ENCODE results near the gene APOC3. TPM values are rescaled to one million over a fixed set of nuclear protein-coding genes. Genes with fewer than 3 reads are reported as not detected.
"Not testable (repeated sequence)": the region's sequence is repeated elsewhere in the genome, so short reads cannot be mapped to it uniquely, and the experiment has no call there.

The APOC3 gene
- total RNA-seq, 1 donor from 2014 or later, result not detected

DNA sequence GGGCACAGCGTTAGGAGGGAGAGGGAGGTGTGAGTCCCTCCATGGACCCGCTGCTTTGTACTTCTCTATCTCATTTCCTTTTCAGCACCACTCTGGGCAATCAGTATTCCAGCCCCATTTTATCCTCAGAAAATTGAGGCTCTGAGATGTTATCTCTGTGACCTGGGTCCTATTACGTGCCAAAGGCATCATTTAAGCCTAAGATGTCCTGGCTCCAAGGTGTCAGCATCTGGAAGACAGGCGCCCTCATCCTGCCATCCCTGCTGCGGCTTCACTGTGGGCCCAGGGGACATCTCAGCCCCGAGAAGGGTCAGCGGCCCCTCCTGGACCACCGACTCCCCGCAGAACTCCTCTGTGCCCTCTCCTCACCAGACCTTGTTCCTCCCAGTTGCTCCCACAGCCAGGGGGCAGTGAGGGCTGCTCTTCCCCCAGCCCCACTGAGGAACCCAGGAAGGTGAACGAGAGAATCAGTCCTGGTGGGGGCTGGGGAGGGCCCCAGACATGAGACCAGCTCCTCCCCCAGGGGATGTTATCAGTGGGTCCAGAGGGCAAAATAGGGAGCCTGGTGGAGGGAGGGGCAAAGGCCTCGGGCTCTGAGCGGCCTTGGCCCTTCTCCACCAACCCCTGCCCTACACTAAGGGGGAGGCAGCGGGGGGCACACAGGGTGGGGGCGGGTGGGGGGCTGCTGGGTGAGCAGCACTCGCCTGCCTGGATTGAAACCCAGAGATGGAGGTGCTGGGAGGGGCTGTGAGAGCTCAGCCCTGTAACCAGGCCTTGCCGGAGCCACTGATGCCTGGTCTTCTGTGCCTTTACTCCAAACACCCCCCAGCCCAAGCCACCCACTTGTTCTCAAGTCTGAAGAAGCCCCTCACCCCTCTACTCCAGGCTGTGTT, 829 bp upstream of the APOC3 start:
- Histone ChIP-seq H3K36me3 (ENCODE audit: control insufficient read depth in 3 of 3, insufficient read depth in 3 of 3, low read length in 3 of 3) (no peaks in the 10 kb centered on the region), H3K9me3 (ENCODE audit: control insufficient read depth in 3 of 3, low read length in 3 of 3) (no peaks in the 10 kb centered on the region), H3K9ac (ENCODE audit: low read depth in 1 of 3, low read length in 3 of 3) (no peak overlapping the region)

GRCh38 chr11:116830184-116830912, 641 bp downstream of the APOC3 start:
- Histone ChIP-seq H3K4me1 (ENCODE audit: control insufficient read depth in 3 of 3, insufficient read depth in 3 of 3, low read length in 3 of 3) (peaks cover 6 to 8% (median 7%) of the 10 kb centered on the region in 3 donors), H3K36me3 (ENCODE audit: control insufficient read depth in 3 of 3, insufficient read depth in 3 of 3, low read length in 3 of 3) (no peaks in the 10 kb centered on the region), H3K9ac (ENCODE audit: low read depth in 1 of 3, low read length in 3 of 3) (no peak overlapping the region), H3K27me3 (ENCODE audit: control insufficient read depth in 3 of 3, insufficient read depth in 3 of 3, low read length in 3 of 3) (peaks cover 0 to 2% (median 0%) of the 10 kb centered on the region in 3 donors), H3K4me3 (ENCODE audit: low read length in 3 of 3) (no peak overlapping the region), H3K27ac (ENCODE audit: low read depth, low read length) (no peak overlapping the region), H3K9me3 (ENCODE audit: control insufficient read depth in 3 of 3, low read length in 3 of 3) (no peaks in the 10 kb centered on the region)

More for the DNA sequence above, 829 bp upstream of the APOC3 start:
- no peak overlapping the region for H3K4me3 ChIP-seq (ENCODE audit: low read length in 3 of 3)
- no peaks in the 10 kb centered on the region for H3K4me1 ChIP-seq (ENCODE audit: control insufficient read depth in 3 of 3, insufficient read depth in 3 of 3, low read length in 3 of 3)
- H3K27me3 ChIP-seq (ENCODE audit: control insufficient read depth in 3 of 3, insufficient read depth in 3 of 3, low read length in 3 of 3), result peaks cover 0 to 2% (median 0%) of the 10 kb centered on the region in 3 donors
- H3K27ac ChIP-seq (ENCODE audit: low read depth, low read length), result no peak overlapping the region

- H3K27ac ChIP-seq (ENCODE audit: low read depth, low read length), result no peak overlapping the region
Observed at GRCh38 chr11:116831790-116832349, 2.2 kb downstream of the APOC3 start.

DNA sequence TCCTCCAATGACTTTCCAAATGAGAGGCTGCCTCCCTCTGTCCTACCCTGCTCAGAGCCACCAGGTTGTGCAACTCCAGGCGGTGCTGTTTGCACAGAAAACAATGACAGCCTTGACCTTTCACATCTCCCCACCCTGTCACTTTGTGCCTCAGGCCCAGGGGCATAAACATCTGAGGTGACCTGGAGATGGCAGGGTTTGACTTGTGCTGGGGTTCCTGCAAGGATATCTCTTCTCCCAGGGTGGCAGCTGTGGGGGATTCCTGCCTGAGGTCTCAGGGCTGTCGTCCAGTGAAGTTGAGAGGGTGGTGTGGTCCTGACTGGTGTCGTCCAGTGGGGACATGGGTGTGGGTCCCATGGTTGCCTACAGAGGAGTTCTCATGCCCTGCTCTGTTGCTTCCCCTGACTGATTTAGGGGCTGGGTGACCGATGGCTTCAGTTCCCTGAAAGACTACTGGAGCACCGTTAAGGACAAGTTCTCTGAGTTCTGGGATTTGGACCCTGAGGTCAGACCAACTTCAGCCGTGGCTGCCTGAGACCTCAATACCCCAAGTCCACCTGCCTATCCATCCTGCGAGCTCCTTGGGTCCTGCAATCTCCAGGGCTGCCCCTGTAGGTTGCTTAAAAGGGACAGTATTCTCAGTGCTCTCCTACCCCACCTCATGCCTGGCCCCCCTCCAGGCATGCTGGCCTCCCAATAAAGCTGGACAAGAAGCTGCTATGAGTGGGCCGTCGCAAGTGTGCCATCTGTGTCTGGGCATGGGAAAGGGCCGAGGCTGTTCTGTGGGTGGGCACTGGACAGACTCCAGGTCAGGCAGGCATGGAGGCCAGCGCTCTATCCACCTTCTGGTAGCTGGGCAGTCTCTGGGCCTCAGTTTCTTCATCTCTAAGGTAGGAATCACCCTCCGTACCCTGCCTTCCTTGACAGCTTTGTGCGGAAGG, 2.9 kb downstream of the APOC3 start:
- Histone ChIP-seq H3K27me3 (ENCODE audit: control insufficient read depth in 3 of 3, insufficient read depth in 3 of 3, low read length in 3 of 3) (peaks cover 0 to 2% (median 0%) of the 10 kb centered on the region in 3 donors), H3K36me3 (ENCODE audit: control insufficient read depth in 3 of 3, insufficient read depth in 3 of 3, low read length in 3 of 3) (no peaks in the 10 kb centered on the region), H3K27ac (ENCODE audit: low read depth, low read length) (no peak overlapping the region), H3K9ac (ENCODE audit: low read depth in 1 of 3, low read length in 3 of 3) (no peak overlapping the region), H3K9me3 (ENCODE audit: control insufficient read depth in 3 of 3, low read length in 3 of 3) (no peaks in the 10 kb centered on the region), H3K4me3 (ENCODE audit: low read length in 3 of 3) (no peak overlapping the region), H3K4me1 (ENCODE audit: control insufficient read depth in 3 of 3, insufficient read depth in 3 of 3, low read length in 3 of 3) (peaks cover 15 to 22% (median 21%) of the 10 kb centered on the region in 3 donors)

More at GRCh38 chr11:116831790-116832349, 2.2 kb downstream of the APOC3 start:
- Histone ChIP-seq H3K4me3 (ENCODE audit: low read length in 3 of 3) (no peak overlapping the region), H3K9ac (ENCODE audit: low read depth in 1 of 3, low read length in 3 of 3) (no peak overlapping the region), H3K36me3 (ENCODE audit: control insufficient read depth in 3 of 3, insufficient read depth in 3 of 3, low read length in 3 of 3) (no peaks in the 10 kb centered on the region), H3K27me3 (ENCODE audit: control insufficient read depth in 3 of 3, insufficient read depth in 3 of 3, low read length in 3 of 3) (peaks cover 0 to 2% (median 0%) of the 10 kb centered on the region in 3 donors), H3K9me3 (ENCODE audit: control insufficient read depth in 3 of 3, low read length in 3 of 3) (no peaks in the 10 kb centered on the region), H3K4me1 (ENCODE audit: control insufficient read depth in 3 of 3, insufficient read depth in 3 of 3, low read length in 3 of 3) (peaks cover 15 to 22% (median 21%) of the 10 kb centered on the region in 3 donors)

- H3K27ac ChIP-seq (ENCODE audit: low read depth, low read length), result no peak overlapping the region
- H3K9me3 ChIP-seq (ENCODE audit: control insufficient read depth in 3 of 3, low read length in 3 of 3), result no peaks in the 10 kb centered on the region
- H3K27me3 ChIP-seq (ENCODE audit: control insufficient read depth in 3 of 3, insufficient read depth in 3 of 3, low read length in 3 of 3), result peaks cover 0 to 2% (median 0%) of the 10 kb centered on the region in 3 donors
- H3K4me1 ChIP-seq (ENCODE audit: control insufficient read depth in 3 of 3, insufficient read depth in 3 of 3, low read length in 3 of 3), result peaks cover 15 to 22% (median 21%) of the 10 kb centered on the region in 3 donors
- H3K4me3 ChIP-seq (ENCODE audit: low read length in 3 of 3), result no peak overlapping the region
- no peaks in the 10 kb centered on the region for H3K36me3 ChIP-seq (ENCODE audit: control insufficient read depth in 3 of 3, insufficient read depth in 3 of 3, low read length in 3 of 3)
- H3K9ac ChIP-seq (ENCODE audit: low read depth in 1 of 3, low read length in 3 of 3), result no peak overlapping the region
Observed at GRCh38 chr11:116833491-116833815, 3.7 kb downstream of the APOC3 start.

GRCh38 chr11:116833816-116834534, 4.3 kb downstream of the APOC3 start:
- Histone ChIP-seq H3K9me3 (ENCODE audit: control insufficient read depth in 3 of 3, low read length in 3 of 3) (no peaks in the 10 kb centered on the region), H3K27ac (ENCODE audit: low read depth, low read length) (no peak overlapping the region), H3K4me1 (ENCODE audit: control insufficient read depth in 3 of 3, insufficient read depth in 3 of 3, low read length in 3 of 3) (peaks cover 15 to 22% (median 21%) of the 10 kb centered on the region in 3 donors), H3K36me3 (ENCODE audit: control insufficient read depth in 3 of 3, insufficient read depth in 3 of 3, low read length in 3 of 3) (no peaks in the 10 kb centered on the region), H3K27me3 (ENCODE audit: control insufficient read depth in 3 of 3, insufficient read depth in 3 of 3, low read length in 3 of 3) (peaks cover 0 to 2% (median 0%) of the 10 kb centered on the region in 3 donors), H3K9ac (ENCODE audit: low read depth in 1 of 3, low read length in 3 of 3) (no peak overlapping the region), H3K4me3 (ENCODE audit: low read length in 3 of 3) (no peak overlapping the region)

- H3K9ac ChIP-seq (ENCODE audit: low read depth in 1 of 3, low read length in 3 of 3); H3K9me3 ChIP-seq (ENCODE audit: control insufficient read depth in 3 of 3, low read length in 3 of 3); H3K27ac ChIP-seq (ENCODE audit: low read depth, low read length); H3K36me3 ChIP-seq (ENCODE audit: control insufficient read depth in 3 of 3, insufficient read depth in 3 of 3, low read length in 3 of 3); H3K4me3 ChIP-seq (ENCODE audit: low read length in 3 of 3); H3K27me3 ChIP-seq (ENCODE audit: control insufficient read depth in 3 of 3, insufficient read depth in 3 of 3, low read length in 3 of 3): not testable (repeated sequence)
- H3K4me1 ChIP-seq (ENCODE audit: control insufficient read depth in 3 of 3, insufficient read depth in 3 of 3, low read length in 3 of 3), result peaks cover 15 to 27% (median 21%) of the 10 kb centered on the region in 3 donors
Observed at GRCh38 chr11:116834535-116835041, 4.9 kb downstream of the APOC3 start.

GRCh38 chr11:116835042-116835772, 5.5 kb downstream of the APOC3 start:
- H3K4me3 ChIP-seq (ENCODE audit: low read length in 3 of 3), result peak overlapping the region; percentile 56 to 70 (median 65)
- H3K36me3 ChIP-seq (ENCODE audit: control insufficient read depth in 3 of 3, insufficient read depth in 3 of 3, low read length in 3 of 3), result no peaks in the 10 kb centered on the region
- peak overlapping the region; percentile 48 for H3K27ac ChIP-seq (ENCODE audit: low read depth, low read length)
- no peaks in the 10 kb centered on the region for H3K9me3 ChIP-seq (ENCODE audit: control insufficient read depth in 3 of 3, low read length in 3 of 3)
- peaks cover 15 to 27% (median 21%) of the 10 kb centered on the region in 3 donors for H3K4me1 ChIP-seq (ENCODE audit: control insufficient read depth in 3 of 3, insufficient read depth in 3 of 3, low read length in 3 of 3)
- H3K27me3 ChIP-seq (ENCODE audit: control insufficient read depth in 3 of 3, insufficient read depth in 3 of 3, low read length in 3 of 3), result peaks cover 0 to 2% (median 0%) of the 10 kb centered on the region in 3 donors
- peak overlapping the region; percentile 33 to 66 (median 50) for H3K9ac ChIP-seq (ENCODE audit: low read depth in 1 of 3, low read length in 3 of 3)
